Loucy (cell line): ENCODE results near the gene RPS6KA5.

Experiments used
- H2AFZ ChIP-seq: fragments of 200-600 bp; sonication (generic); 2 replicates; pipeline ENCODE4 v1.6.0; 2016; ENCODE audit warnings: antibody characterized with exemption, mild to moderate bottlenecking, low read length, moderate library complexity
- H3F3A ChIP-seq: fragments of 200-600 bp; 2 replicates; pipeline ENCODE4 v1.6.0; 2016; ENCODE audit warnings: antibody characterized with exemption, low read depth, mild to moderate bottlenecking
- H3K27me3 ChIP-seq: fragments of 200-600 bp; sonication (generic); 2 replicates; pipeline ENCODE4 v1.6.1; 2014; ENCODE audit warnings: low read length, mild to moderate bottlenecking; ENCODE audit not compliant: insufficient read depth, poor library complexity, severe bottlenecking
- H3K36me3 ChIP-seq: fragments of 200-600 bp; sonication (generic); 2 replicates; pipeline ENCODE4 v1.6.1; 2016; ENCODE audit warnings: low read length; ENCODE audit not compliant: insufficient read depth
- H3K4me1 ChIP-seq: fragments of 200-600 bp; sonication (generic); 2 replicates; pipeline ENCODE4 v1.5.1; 2014; ENCODE audit warnings: low read length, mild to moderate bottlenecking; ENCODE audit not compliant: insufficient read depth, poor library complexity, severe bottlenecking
- H3K4me2 ChIP-seq: fragments of 200-600 bp; sonication (generic); 2 replicates; pipeline ENCODE4 v1.6.0; 2014; ENCODE audit warnings: antibody characterized with exemption, low read length, low read depth, mild to moderate bottlenecking; ENCODE audit not compliant: poor library complexity, severe bottlenecking
- H3K4me3 ChIP-seq: fragments of 200-600 bp; sonication (generic); 2 replicates; pipeline ENCODE4 v1.5.1; 2014; ENCODE audit warnings: low read length, mild to moderate bottlenecking, mixed read lengths; ENCODE audit not compliant: poor library complexity, severe bottlenecking
- H3K79me2 ChIP-seq: fragments of 200-600 bp; sonication (generic); 2 replicates; pipeline ENCODE4 v1.6.1; 2014; ENCODE audit warnings: low read length; ENCODE audit not compliant: insufficient read depth
- H3K9ac ChIP-seq: fragments of 200-600 bp; sonication (generic); 2 replicates; pipeline ENCODE4 v1.6.0; 2014; ENCODE audit warnings: mild to moderate bottlenecking, low read depth, low read length, moderate library complexity; ENCODE audit not compliant: poor library complexity, severe bottlenecking
- H3K9me2 ChIP-seq: fragments of 200-600 bp; sonication (generic); replicated peaks from 2 replicates; pipeline ENCODE4 v1.6.1; 2016; ENCODE audit warnings: low read depth, low read length, mixed read lengths
- H3K9me3 ChIP-seq: fragments of 200-600 bp; sonication (generic); 2 replicates; pipeline ENCODE4 v1.6.1; 2014; ENCODE audit warnings: mild to moderate bottlenecking, antibody characterized with exemption, low read length, low read depth; ENCODE audit not compliant: insufficient read depth
- H4K20me1 ChIP-seq: fragments of 200-600 bp; sonication (generic); 2 replicates; pipeline ENCODE4 v1.6.0; 2014; ENCODE audit warnings: antibody characterized with exemption, low read length, mild to moderate bottlenecking; ENCODE audit not compliant: insufficient read depth, poor library complexity, severe bottlenecking
- EZH2phosphoT487 ChIP-seq: fragments of 200-600 bp; IDR thresholded peaks from 2 replicates; pipeline ENCODE4 v1.6.1; 2018; ENCODE audit warnings: antibody characterized with exemption, mild to moderate bottlenecking, moderate library complexity, borderline replicate concordance
- TF ChIP-seq, protein P1 (sequence below): fragments of 200-600 bp; sonication (generic); conservative IDR thresholded peaks from 2 replicates; pipeline ENCODE4 v1.5.1; 2014; ENCODE audit warnings: mild to moderate bottlenecking, antibody characterized with exemption, low read length

Gene RPS6KA5

GRCh38 chr14:90848944-90849731 lies 211.3 kb downstream of the RPS6KA5 start:
- TF ChIP-seq, protein P1, sequence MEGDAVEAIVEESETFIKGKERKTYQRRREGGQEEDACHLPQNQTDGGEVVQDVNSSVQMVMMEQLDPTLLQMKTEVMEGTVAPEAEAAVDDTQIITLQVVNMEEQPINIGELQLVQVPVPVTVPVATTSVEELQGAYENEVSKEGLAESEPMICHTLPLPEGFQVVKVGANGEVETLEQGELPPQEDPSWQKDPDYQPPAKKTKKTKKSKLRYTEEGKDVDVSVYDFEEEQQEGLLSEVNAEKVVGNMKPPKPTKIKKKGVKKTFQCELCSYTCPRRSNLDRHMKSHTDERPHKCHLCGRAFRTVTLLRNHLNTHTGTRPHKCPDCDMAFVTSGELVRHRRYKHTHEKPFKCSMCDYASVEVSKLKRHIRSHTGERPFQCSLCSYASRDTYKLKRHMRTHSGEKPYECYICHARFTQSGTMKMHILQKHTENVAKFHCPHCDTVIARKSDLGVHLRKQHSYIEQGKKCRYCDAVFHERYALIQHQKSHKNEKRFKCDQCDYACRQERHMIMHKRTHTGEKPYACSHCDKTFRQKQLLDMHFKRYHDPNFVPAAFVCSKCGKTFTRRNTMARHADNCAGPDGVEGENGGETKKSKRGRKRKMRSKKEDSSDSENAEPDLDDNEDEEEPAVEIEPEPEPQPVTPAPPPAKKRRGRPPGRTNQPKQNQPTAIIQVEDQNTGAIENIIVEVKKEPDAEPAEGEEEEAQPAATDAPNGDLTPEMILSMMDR = no peak
- no peak for TF ChIP-seq EZH2phosphoT487

GRCh38 chr14:90846511-90846910 lies 213.9 kb downstream of the RPS6KA5 start:
- no peaks in the 10 kb centered on the region for H3K9me2 ChIP-seq
- H3K4me2 ChIP-seq = no peak overlapping the region
- no peak overlapping the region for H3K4me3 ChIP-seq
- H3K79me2 ChIP-seq = no peaks in the 10 kb centered on the region
- H3K4me1 ChIP-seq = peaks cover 7% of the 10 kb centered on the region
- H2AFZ ChIP-seq = no peak overlapping the region
- TF ChIP-seq, protein P1 = no peak
- TF ChIP-seq EZH2phosphoT487 = no peak
- H3F3A ChIP-seq = no peaks in the 10 kb centered on the region
- H3K27me3 ChIP-seq = no peaks in the 10 kb centered on the region
- H3K9me3 ChIP-seq = no peaks in the 10 kb centered on the region
- no peaks in the 10 kb centered on the region for H3K36me3 ChIP-seq
- no peaks in the 10 kb centered on the region for H4K20me1 ChIP-seq
- H3K9ac ChIP-seq = no peak overlapping the region

More at GRCh38 chr14:90848944-90849731, 211.3 kb downstream of the RPS6KA5 start:
- H3K4me2 ChIP-seq = no peak overlapping the region
- H4K20me1 ChIP-seq = no peaks in the 10 kb centered on the region
- no peaks in the 10 kb centered on the region for H3K36me3 ChIP-seq
- no peak overlapping the region for H3K9ac ChIP-seq
- no peaks in the 10 kb centered on the region for H3K27me3 ChIP-seq
- no peaks in the 10 kb centered on the region for H3K9me2 ChIP-seq
- H3K4me1 ChIP-seq = no peaks in the 10 kb centered on the region
- H2AFZ ChIP-seq = no peak overlapping the region
- H3K79me2 ChIP-seq = no peaks in the 10 kb centered on the region
- no peak overlapping the region for H3K4me3 ChIP-seq
- H3F3A ChIP-seq = no peaks in the 10 kb centered on the region
- H3K9me3 ChIP-seq = no peaks in the 10 kb centered on the region

DNA sequence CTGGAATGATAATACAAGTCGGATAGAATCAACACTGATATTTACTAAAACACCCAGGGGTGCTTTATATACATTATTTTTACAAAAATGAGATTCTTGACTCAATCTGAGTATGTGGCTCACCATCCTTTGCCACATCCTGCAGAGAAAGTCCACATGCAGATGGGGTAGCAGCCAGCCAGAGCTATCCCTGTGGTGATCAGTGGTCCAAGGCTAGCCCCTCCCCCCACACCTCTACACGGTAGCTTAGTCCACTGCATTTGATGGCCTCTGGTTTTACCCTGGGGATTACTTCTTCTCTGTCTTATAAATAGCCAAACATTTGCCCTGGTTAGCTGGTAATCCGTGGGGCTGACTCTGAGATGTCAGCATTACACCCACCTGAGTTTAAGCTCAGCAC lies 216.1 kb downstream of the RPS6KA5 start:
- Histone ChIP-seq H3F3A (no peaks in the 10 kb centered on the region), H3K4me2 (no peak overlapping the region), H3K79me2 (no peaks in the 10 kb centered on the region), H2AFZ (no peak overlapping the region), H3K27me3 (no peaks in the 10 kb centered on the region), H3K4me1 (peaks cover 7% of the 10 kb centered on the region), H3K36me3 (no peaks in the 10 kb centered on the region), H4K20me1 (no peaks in the 10 kb centered on the region), H3K4me3 (no peak overlapping the region), H3K9ac (no peak overlapping the region), H3K9me2 (no peaks in the 10 kb centered on the region), H3K9me3 (no peaks in the 10 kb centered on the region)
- TF ChIP-seq EZH2phosphoT487 = no peak
- TF ChIP-seq, protein P1 = no peak
